Mucosa of rectum (tissue), 2 donors: ENCODE measurements around the gene CASP6.
"Not testable (repeated sequence)": the region's sequence is repeated elsewhere in the genome, so short reads cannot be mapped to it uniquely, and the experiment has no call there.

Source experiments
- H3K27ac ChIP-seq, 2 donors: one replicate each; pipeline ENCODE4 v1.7.0; 2013; ENCODE audit warnings: inconsistent platforms in 2 of 2, low read depth in 2 of 2, low read length in 2 of 2
- H3K27me3 ChIP-seq, 2 donors: one replicate each; pipeline ENCODE4 v1.7.0; 2013; ENCODE audit warnings: low read length in 2 of 2; ENCODE audit not compliant: control insufficient read depth in 2 of 2, insufficient read depth in 2 of 2
- H3K36me3 ChIP-seq, 2 donors: one replicate each; pipeline ENCODE4 v1.7.0; 2013; ENCODE audit warnings: low read length in 2 of 2; ENCODE audit not compliant: control insufficient read depth in 2 of 2, insufficient read depth in 2 of 2
- H3K4me1 ChIP-seq, 2 donors: one replicate each; pipeline ENCODE4 v1.7.0; 2013; ENCODE audit warnings: low read length in 2 of 2, mild to moderate bottlenecking in 1 of 2; ENCODE audit not compliant: control insufficient read depth in 2 of 2, insufficient read depth in 2 of 2
- H3K4me3 ChIP-seq, 2 donors: one replicate each; pipeline ENCODE4 v1.7.0; 2013; ENCODE audit warnings: low read length in 2 of 2
- H3K9ac ChIP-seq, 2 donors: one replicate each; pipeline ENCODE4 v1.7.0; 2013; ENCODE audit warnings: low read length in 2 of 2, low read depth in 1 of 2, mild to moderate bottlenecking in 1 of 2
- H3K9me3 ChIP-seq, 2 donors: one replicate each; pipeline ENCODE4 v1.7.0; 2013; ENCODE audit warnings: low read length in 2 of 2; ENCODE audit not compliant: control insufficient read depth in 2 of 2
- donor health status: healthy.
- donor health status: Normal muscosa, but diverticular disease.

CASP6 gene

GRCh38 chr4:109691411-109691920, 11.8 kb downstream of the CASP6 start:
- no peaks in the 10 kb centered on the region for H3K9me3 ChIP-seq
- peaks cover 42 to 52% of the 10 kb centered on the region in 2 donors for H3K36me3 ChIP-seq
- no peak overlapping the region for H3K27ac ChIP-seq
- no peaks in the 10 kb centered on the region for H3K4me1 ChIP-seq
- H3K9ac ChIP-seq, result no peak overlapping the region
- H3K27me3 ChIP-seq, result no peaks in the 10 kb centered on the region
- no peak overlapping the region for H3K4me3 ChIP-seq

- H3K9me3 ChIP-seq, result no peaks in the 10 kb centered on the region
- H3K4me1 ChIP-seq, result no peaks in the 10 kb centered on the region
- peaks cover 40 to 46% of the 10 kb centered on the region in 2 donors for H3K36me3 ChIP-seq
- no peak overlapping the region for H3K27ac ChIP-seq
- no peak overlapping the region for H3K9ac ChIP-seq
- H3K4me3 ChIP-seq, result no peak overlapping the region
- H3K27me3 ChIP-seq, result no peaks in the 10 kb centered on the region
Measured at GRCh38 chr4:109690690-109691410, 12.4 kb downstream of the CASP6 start.

DNA sequence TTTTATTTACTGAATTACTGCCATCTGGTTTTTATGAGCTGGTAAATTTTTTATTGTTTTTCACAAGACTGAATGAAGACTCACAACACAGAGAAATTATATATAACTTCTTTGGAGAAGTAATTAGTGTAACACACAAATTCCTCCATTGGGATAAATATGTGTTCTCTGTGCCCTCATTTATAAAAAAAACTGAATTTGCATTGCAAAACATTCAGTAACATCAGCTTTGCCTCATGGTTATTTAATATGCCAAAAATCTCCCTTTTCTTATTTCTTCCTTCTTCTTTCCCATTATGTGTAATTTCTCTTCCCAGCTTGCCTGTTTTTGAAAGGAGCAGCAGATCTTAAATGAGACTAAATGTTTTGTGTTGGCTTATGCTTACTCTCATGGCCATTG, 18.5 kb downstream of the CASP6 start:
- Histone ChIP-seq H3K4me1 (no peaks in the 10 kb centered on the region), H3K27me3 (no peaks in the 10 kb centered on the region), H3K36me3 (peaks cover 8 to 12% of the 10 kb centered on the region in 2 donors), H3K9me3 (no peaks in the 10 kb centered on the region), H3K4me3 (no peak overlapping the region), H3K27ac (no peak overlapping the region), H3K9ac (no peak overlapping the region)

DNA sequence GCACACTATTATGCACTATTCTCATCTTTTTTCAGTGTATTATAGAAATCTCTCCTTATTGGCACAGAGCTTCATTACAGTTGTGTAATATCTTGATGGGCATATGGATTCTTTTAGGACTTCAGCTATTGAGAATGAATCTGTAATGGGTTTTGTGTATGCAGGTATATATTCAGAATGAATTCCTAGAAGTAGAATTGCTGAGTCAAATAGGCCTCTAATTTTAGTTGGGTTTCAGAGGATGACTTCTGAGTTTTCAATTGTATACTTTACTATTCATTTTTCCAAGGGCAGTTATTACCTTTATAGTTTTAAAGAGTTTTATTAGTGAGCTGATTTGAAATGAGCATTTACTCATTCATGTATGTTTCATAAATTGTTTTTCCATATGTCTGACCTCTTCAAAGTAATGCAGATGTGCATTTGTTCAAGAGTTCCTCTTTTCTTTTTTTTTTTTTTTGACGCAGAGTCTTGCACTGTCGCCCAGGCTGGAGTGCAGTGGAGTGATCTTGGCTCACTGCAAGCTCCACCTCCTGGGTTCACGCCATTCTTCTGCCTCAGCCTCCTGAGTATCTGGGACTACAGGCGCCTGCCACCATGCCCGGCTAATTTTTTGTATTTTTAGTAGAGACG, 19.5 kb downstream of the CASP6 start:
- no peaks in the 10 kb centered on the region for H3K4me1 ChIP-seq
- no peak overlapping the region for H3K27ac ChIP-seq
- no peak overlapping the region for H3K9ac ChIP-seq
- no peaks in the 10 kb centered on the region for H3K27me3 ChIP-seq
- no peaks in the 10 kb centered on the region for H3K9me3 ChIP-seq
- peaks cover 5 to 12% of the 10 kb centered on the region in 2 donors for H3K36me3 ChIP-seq
- no peak overlapping the region for H3K4me3 ChIP-seq

DNA sequence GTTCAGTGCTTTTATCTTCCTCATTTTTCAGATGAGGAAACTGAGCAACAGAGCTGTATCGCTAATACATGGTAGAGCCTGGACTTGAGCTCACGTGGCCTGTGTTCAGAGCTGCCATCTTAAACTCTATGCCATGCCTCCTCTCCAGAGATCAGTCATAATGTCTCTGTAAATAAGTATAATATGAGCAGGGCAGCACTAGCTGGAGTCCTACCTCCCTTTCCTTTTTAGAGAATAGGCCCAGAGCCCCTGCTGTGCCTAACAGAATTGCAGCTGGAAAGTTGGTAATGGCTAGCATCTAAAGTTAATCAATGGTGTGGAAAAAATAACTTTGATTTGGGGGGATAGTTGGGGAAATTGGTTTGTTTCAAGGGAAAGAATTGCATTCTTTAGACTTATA, 20.4 kb downstream of the CASP6 start:
- no peaks in the 10 kb centered on the region for H3K4me1 ChIP-seq
- no peak overlapping the region for H3K27ac ChIP-seq
- no peaks in the 10 kb centered on the region for H3K27me3 ChIP-seq
- H3K36me3 ChIP-seq, result peaks cover 5 to 7% of the 10 kb centered on the region in 2 donors
- no peaks in the 10 kb centered on the region for H3K9me3 ChIP-seq
- no peak overlapping the region for H3K9ac ChIP-seq
- no peak overlapping the region for H3K4me3 ChIP-seq

GRCh38 chr4:109678925-109679324, 24.3 kb downstream of the CASP6 start:
- H3K27me3 ChIP-seq, H3K9me3 ChIP-seq, H3K9ac ChIP-seq, H3K36me3 ChIP-seq, H3K27ac ChIP-seq, H3K4me1 ChIP-seq, H3K4me3 ChIP-seq: not testable (repeated sequence)

DNA sequence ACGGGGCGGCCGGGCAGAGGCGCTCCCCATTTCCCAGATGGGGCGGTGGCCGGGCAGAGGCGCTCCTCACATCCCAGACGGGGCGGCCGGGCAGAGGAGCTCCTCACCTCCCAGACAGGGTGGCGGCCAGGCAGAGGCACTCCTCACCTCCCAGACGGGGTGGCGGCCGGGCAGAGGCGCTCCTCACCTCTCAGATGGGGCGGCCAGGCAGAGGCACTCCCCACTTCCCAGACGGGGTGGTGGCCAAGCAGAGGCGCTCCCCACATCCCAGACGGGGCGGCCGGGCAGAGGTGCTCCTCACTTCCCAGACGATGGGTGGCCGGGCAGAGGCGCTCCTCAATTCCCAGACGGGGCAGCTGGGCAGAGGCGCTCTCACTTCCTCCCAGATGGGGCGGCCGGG, 24.8 kb downstream of the CASP6 start:
- H3K27me3 ChIP-seq, H3K36me3 ChIP-seq, H3K4me3 ChIP-seq, H3K4me1 ChIP-seq, H3K9me3 ChIP-seq, H3K9ac ChIP-seq, H3K27ac ChIP-seq: not testable (repeated sequence)

DNA sequence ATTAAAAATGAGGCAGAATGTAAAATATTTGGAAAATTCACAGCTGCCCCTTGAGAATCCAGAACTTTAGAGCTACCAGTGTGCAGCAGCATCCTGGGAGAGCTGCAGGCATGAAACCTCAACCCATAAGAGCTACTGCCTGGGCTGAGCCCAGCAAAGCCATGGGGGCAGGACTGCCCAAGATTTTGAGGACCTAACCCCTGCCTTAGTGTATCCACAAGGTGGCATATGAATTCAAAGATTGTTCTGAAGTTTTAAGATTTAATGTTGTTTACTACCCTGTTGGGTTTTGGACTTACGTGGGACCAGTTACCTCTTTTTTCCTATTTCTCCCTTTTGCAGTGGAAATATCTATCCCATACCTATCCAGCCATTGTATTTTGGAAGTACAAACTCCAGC, 26.4 kb downstream of the CASP6 start:
- no peaks in the 10 kb centered on the region for H3K4me1 ChIP-seq
- no peaks in the 10 kb centered on the region for H3K9me3 ChIP-seq
- H3K4me3 ChIP-seq, result no peak overlapping the region
- H3K36me3 ChIP-seq, result no peaks in the 10 kb centered on the region
- H3K27ac ChIP-seq, result no peak overlapping the region
- H3K9ac ChIP-seq, result no peak overlapping the region
- no peaks in the 10 kb centered on the region for H3K27me3 ChIP-seq

GRCh38 chr4:109675843-109676242, 27.4 kb downstream of the CASP6 start:
- no peak overlapping the region for H3K4me3 ChIP-seq
- no peak overlapping the region for H3K9ac ChIP-seq
- no peaks in the 10 kb centered on the region for H3K9me3 ChIP-seq
- H3K36me3 ChIP-seq, result no peaks in the 10 kb centered on the region
- H3K27ac ChIP-seq, result no peak overlapping the region
- no peaks in the 10 kb centered on the region for H3K4me1 ChIP-seq
- no peaks in the 10 kb centered on the region for H3K27me3 ChIP-seq

- Histone ChIP-seq H3K4me3 (no peak overlapping the region), H3K27ac (no peak overlapping the region), H3K4me1 (no peaks in the 10 kb centered on the region), H3K27me3 (no peaks in the 10 kb centered on the region), H3K9me3 (no peaks in the 10 kb centered on the region), H3K9ac (no peak overlapping the region), H3K36me3 (no peaks in the 10 kb centered on the region)
Measured at GRCh38 chr4:109675181-109675580, 28.1 kb downstream of the CASP6 start.
